Right renal pelvis (tissue), 4 donors: ENCODE measurements around the gene SUPT20H. TPM values are rescaled to one million over a fixed set of nuclear protein-coding genes. Genes with fewer than 3 reads are reported as not detected.

ENCODE experiments used
- polyA plus RNA-seq, 4 donors: library from polyadenylated mRNA; unstranded; fragments of 120-200 nt; gene quantifications; one replicate each; pipeline ENCODE4 v1.2.1, GENCODE V29; 2013; ENCODE audit not compliant: insufficient read length in 4 of 4

Gene SUPT20H
- polyA plus RNA-seq, 4 donors: 86.7 to 107 (median 98.2) TPM

Other genes with a start within 250 kb of the SUPT20H start
- 10 to 100 TPM; 13.8 to 19.2 (median 17.0) TPM for gene RFXAP, start 240.5 kb downstream of the SUPT20H start, polyA plus RNA-seq
- 10 to 100 TPM; 27.2 to 33.8 (median 31.3) TPM for gene SMAD9, start 139.4 kb downstream of the SUPT20H start, polyA plus RNA-seq
- 10 to 100 TPM; 55.6 to 60.9 (median 59.1) TPM for gene ALG5, start 60.3 kb downstream of the SUPT20H start, polyA plus RNA-seq
- 10 to 100 TPM; 62.6 to 81.4 (median 67.2) TPM for gene EXOSC8, start 58.9 kb downstream of the SUPT20H start, polyA plus RNA-seq
- gene CSNK1A1L, start 46.0 kb upstream of the SUPT20H start, polyA plus RNA-seq: under 1 TPM; 0.07 to 0.16 (median 0.08) TPM